ENCODE data around the gene NFE2L3.
"Not testable (repeated sequence)": the region's sequence is repeated elsewhere in the genome, so short reads cannot be mapped to it uniquely, and the experiment has no call there.

NFE2L3 gene, protein sequence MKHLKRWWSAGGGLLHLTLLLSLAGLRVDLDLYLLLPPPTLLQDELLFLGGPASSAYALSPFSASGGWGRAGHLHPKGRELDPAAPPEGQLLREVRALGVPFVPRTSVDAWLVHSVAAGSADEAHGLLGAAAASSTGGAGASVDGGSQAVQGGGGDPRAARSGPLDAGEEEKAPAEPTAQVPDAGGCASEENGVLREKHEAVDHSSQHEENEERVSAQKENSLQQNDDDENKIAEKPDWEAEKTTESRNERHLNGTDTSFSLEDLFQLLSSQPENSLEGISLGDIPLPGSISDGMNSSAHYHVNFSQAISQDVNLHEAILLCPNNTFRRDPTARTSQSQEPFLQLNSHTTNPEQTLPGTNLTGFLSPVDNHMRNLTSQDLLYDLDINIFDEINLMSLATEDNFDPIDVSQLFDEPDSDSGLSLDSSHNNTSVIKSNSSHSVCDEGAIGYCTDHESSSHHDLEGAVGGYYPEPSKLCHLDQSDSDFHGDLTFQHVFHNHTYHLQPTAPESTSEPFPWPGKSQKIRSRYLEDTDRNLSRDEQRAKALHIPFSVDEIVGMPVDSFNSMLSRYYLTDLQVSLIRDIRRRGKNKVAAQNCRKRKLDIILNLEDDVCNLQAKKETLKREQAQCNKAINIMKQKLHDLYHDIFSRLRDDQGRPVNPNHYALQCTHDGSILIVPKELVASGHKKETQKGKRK

DNA sequence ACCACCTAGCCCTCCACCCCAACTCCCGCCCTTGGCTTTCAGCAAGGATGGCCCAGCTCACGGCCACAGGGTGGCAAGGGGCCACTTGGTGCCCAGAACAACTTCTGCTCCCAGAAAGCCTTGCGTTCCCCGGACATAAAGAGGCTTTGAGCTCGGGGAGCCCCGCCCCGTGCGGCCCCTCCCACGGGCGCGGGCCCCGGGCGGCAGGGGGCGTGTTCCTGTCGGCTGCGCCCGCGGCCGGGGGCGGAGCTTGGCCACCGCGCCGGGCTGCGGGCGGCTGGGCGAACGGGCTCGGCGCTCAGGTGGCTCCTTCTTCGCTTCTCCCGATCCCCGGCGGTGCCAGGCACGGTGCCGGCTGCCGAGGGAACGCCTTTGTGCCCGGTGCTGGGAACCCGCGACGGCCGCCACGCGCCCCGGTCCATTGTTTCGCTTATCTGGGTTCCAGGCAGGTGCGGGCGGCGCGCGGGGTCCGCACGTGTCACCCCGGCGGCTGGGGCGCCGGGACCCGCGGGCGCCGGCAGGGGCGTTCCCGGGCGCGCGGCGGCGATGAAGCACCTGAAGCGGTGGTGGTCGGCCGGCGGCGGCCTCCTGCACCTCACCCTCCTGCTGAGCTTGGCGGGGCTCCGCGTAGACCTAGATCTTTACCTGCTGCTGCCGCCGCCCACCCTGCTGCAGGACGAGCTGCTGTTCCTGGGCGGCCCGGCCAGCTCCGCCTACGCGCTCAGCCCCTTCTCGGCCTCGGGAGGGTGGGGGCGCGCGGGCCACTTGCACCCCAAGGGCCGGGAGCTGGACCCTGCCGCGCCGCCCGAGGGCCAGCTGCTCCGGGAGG, at the start of gene NFE2L3:
NFE2L3 (plus strand) TSS at position 246 of the 829 bp plus-strand sequence; CDS start at position 547, 301 bp downstream.
- peak; percentile 65 to 71 for DNase-seq (ENCODE audit: low read depth in 1 of 2, low spot score in 1 of 2)

DNA sequence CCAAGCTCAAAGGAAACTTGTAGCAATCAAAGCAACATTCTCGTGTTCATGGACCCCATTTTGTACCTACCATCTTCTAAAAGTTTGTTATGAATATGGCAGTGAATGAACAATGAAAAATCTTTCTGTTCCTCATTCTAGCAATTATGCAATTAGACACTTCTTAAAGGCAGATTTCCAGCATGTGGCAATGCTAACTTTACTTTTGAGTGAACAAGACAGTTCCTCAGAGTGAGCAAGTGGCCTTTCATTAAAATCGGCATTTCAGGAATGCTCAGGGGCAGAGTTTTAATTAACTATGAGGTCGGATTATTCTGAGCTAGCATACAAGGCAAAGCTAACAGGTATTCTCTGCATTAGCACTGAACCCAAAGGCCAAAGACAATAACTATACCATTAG, 48.4 kb upstream of the NFE2L3 start:
- no peak for DNase-seq (ENCODE audit: low read depth in 1 of 2, low spot score in 1 of 2)

DNA sequence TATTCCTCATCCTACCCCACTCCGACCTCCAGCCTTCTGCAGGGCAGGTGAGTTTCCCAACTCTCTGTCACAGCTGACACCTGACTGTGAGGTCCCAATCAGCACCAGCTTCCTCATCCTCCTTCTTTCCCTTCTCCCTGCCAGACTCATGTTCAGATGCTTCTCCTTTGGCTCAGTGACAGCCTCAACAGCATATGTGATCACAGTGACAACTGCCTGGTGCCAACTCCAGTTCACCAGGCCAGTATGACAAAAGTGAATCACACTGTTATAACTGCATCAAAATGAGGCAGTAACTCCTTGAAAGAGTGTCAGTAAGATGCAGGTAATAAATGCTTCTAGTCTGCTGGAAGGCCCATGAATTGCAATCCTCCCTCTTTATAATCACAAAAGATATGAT, 46.8 kb upstream of the NFE2L3 start:
- DNase-seq (ENCODE audit: low read depth in 1 of 2, low spot score in 1 of 2), result no peak

DNA sequence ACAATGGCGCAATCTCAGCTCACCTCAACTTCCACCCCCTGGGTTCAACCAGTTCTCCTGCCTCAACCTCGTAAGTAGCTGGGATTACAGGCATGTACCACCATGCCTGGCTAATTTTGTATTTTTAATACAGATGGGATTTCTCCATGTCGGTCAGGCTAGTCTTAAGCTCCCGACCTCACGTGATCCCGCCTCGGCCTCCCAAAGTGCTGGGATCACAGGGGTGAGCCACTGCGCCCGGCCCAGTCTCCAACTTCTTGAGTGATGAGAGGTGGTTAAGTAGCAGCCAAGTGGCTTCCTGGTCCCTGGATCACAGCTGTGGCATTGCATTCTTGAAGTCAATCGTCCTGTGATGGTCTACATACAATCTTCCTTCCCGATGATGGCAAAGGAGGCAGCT, 46.1 kb upstream of the NFE2L3 start:
- no peak for DNase-seq (ENCODE audit: low read depth in 1 of 2, low spot score in 1 of 2)

DNA sequence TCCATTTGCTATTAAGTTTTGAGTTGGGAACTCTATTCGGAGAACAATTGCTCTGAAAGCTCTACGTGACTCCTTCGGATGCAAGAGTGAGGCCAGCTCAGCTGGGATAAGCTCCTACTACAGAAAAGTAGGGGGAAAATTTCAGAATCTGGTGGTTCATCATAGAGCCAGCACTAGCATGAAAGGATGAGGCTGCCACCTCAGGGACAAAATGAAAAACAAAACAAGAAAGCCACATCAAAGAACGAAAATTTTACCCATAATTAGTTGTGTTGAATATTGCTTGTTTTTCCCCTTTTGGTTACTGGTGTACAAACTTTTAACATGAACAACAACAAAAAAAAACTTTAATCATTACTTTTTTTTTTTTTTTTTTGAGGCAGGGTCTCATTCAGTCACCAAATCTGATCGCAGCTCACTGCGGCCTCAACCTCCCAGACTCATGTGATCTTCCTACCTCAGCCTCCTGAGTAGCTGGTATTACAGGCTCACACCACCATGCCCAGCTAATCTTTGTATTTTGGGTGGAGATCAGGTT, 39.7 kb upstream of the NFE2L3 start:
- DNase-seq (ENCODE audit: low read depth in 1 of 2, low spot score in 1 of 2), result no peak

DNA sequence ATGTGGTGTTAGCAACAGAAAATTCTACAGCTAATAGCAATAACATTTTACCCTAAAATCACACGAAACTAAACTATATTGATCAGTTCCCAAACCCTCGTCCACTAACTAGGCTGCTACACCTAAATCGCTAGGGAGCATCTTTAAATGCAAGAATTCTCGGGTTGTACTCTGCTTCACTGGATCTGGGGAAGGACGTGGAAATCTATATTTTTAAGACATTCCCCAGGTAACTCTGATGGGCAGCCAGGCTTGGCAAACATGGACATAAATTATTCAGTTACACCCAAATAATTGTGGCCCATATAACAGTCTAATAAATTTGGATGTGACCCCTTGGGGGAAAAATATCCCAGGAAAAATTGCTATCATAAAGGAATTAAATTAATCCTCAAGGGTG, 36.3 kb upstream of the NFE2L3 start:
- DNase-seq (ENCODE audit: low read depth in 1 of 2, low spot score in 1 of 2), result no peak

DNA sequence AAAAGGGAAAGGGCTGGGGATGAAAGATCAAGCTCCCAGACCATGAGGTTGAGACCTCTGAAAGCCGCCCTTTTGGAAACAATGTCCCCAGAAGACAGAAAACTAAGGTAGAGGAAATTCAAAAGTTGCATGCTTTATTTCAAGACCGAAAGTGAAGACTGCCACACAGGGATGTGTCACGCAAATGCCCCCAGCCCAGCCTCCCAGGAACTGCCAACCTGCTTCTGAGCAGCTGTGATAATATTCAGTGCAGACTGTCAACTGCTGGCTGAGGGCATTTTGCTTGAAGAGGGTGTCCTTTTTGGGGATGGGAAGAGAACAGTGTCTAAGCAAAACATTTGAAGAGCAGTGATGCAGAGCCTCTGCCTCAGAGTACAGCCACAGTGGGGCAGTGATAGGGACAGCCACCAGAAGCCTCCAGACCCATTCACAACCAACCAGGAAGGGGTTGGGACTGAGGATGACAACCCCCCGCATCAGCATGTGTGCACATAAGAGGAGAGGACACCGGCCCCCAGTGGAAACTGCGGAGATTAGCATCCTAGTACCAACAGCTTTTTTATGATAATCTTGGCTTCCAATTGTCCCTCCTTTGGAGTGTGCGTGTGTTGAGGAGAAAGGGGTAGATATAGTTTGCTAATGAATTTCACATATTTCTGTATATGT, 34.7 kb upstream of the NFE2L3 start:
- DNase-seq (ENCODE audit: low read depth in 1 of 2, low spot score in 1 of 2), result no peak

DNA sequence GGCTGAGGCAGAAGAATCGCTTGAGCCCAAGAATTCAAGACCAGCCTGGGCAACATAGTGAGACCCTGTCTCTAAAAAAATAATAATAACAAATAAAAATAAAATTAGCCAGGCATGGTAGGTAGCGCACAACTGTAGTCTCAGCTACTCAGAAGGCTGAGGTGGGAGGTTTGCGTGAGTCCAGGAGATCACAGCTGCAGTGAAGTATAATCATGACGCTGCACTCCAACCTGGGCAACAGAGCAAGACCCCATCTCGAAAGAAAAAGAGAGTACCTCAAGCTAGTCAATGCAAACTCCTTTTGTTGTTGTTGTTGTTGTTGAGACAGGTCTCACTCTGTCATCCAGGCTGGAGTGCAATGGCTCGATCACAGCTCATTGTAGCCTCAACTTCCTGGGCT, 34.0 kb upstream of the NFE2L3 start:
- DNase-seq (ENCODE audit: low read depth in 1 of 2, low spot score in 1 of 2), result no peak

DNA sequence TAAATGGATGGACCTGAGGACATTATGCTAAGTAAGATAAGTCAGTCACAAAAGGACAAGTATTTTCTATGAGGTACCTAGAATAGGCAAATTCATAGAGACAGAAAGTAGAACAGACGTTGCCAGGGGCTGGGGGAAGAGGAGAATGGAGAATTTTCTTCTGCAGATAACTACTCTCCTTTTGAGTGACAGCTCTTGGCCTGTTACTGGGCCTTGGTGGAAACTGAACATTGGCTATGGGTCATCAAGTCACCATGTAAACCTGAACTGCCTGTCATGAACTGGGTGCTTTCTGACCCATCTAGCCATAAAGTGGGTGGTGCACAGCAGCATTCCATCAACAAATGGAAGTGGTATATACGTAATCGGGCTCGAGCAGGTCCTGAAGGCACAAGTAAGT, 29.3 kb upstream of the NFE2L3 start:
- no peak for DNase-seq (ENCODE audit: low read depth in 1 of 2, low spot score in 1 of 2)

DNA sequence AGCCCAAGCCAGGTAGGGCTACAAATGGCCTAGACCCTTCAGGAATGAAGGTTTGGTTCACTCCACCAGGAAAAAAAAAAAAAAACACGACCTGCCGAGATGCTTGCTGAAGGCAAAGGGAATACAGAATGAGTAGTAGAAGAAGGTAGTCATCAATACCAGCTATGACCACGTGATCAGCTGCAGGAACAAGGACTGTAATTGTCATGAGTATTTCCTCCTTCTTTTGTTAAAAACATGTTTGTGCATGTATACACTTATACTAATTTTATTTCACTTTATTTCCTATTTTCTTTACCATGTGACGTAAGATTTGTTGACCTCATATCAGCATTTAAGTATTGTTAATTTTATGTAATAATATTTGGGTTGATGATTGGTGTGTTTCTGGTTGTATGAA, 27.2 kb upstream of the NFE2L3 start:
- not testable (repeated sequence) for DNase-seq (ENCODE audit: low read depth in 1 of 2, low spot score in 1 of 2)

DNA sequence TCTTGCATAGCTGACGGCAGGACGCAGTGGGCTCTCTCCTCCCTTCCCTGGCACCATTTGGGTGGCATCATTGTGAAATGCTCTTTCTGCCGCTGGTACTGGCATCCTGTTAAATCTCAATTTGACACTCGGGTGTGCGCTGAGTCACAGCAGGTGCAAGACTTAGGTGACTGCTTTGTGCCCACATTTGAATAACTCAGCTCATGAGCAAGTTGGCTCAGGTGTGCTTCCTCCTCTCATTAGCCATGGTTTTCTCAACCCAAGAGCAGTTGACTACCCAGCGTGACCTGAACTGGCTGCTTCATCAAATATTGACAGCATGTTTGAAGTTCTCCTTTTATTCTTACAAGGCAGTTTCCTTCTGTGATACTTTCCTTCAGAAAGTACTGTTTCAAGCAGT, 24.6 kb upstream of the NFE2L3 start:
- DNase-seq (ENCODE audit: low read depth in 1 of 2, low spot score in 1 of 2), result no peak

DNA sequence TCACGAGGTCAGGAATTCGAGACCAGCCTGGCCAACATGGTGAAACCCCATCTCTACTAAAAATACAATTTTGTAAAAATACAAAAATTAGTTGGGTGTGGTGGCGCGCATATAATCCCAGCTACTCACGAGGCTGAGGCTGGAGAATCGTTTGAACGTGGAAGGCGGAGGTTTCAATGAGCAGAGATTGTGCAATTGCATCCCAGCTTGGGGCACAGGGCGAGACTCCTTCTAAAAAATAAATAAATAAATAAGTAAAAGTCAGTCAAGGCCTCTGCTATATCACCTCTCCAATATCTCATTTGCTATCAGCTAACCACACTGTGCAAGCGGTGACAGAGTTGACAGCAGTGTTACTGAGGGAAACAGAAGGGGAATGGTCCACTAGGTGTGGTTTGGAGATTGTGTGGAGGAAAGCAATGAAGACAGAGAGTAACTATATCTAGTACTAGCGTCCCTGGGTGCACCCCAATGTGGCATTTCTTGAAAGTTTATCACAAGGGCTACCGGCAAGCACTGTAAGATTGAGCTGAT, 20.9 kb upstream of the NFE2L3 start:
- no peak for DNase-seq (ENCODE audit: low read depth in 1 of 2, low spot score in 1 of 2)

DNA sequence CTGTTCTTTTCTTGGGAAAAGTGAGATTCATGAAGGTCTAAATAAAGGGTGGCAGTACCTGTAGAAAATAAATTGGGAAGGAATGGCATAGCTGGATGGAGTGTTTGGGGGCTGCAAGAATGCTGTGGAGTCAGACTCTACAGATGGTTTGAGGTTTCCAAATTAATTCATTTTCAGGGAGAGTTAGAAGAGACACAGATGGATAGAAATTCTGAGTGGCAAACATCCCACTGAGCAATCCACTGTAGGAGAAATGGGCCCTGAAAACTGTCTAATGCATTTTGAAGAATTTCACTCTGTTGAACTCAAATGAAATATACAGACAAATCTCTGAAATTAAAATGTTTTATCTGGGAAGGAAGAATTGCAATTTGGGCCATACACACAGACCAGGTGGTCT, 16.9 kb upstream of the NFE2L3 start:
- DNase-seq (ENCODE audit: low read depth in 1 of 2, low spot score in 1 of 2), result no peak

DNA sequence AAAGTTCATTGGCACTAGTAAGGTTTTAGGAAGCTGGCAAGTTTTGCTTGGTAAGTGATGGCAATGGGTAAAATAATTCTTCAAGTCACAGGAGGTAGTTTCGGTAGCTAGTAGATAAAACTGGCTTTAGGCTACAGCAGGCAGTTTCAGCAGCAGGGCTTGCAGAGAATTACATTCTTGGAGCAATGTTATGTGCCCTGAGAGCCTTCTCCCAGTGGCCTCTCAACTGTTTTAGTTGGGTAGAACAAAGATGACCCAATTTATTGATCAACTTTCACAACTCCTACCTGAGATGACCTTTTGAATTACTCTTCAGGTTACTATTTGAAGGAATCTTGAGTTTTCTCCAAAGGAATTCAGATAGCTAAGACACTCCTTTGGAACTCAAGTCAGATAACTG, 16.4 kb upstream of the NFE2L3 start:
- no peak for DNase-seq (ENCODE audit: low read depth in 1 of 2, low spot score in 1 of 2)

DNA sequence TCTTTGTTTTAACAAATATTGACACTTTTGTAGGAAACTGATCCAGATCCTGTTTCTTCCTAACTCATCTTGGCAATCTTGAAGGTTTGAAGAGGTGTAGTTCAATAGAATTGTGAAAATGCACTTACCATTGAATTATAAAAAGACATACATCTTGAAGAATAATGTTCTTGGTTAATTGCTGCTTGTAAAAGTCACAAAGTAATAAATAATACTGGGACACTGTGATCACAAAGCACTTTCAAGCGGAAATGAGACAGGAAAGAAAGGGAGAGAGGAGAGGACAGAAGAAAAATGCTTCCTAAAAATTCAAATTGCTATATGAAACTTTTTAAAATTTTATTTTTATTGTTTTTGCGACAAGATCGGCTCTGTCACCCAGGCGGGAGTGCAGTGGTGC, 15.2 kb upstream of the NFE2L3 start:
- DNase-seq (ENCODE audit: low read depth in 1 of 2, low spot score in 1 of 2), result no peak

DNA sequence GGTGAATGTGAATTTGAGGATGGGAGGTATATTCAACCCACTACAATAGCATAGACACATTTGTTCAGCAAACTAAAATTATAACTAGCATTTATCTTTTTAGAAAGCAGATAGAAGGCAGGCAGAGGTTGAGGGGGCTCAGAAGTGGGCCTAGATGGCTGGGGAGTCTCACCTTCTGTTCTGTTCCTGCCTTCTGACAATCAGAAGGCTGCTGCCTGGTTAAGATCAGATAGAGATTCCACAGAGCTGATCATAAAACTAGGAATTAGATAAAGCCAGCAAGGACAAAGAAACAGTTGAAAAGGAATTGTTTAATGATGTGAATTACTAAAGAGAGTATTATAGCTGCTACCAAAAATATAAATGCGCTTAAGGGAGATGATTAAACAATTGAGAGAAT, 11.6 kb upstream of the NFE2L3 start:
- DNase-seq (ENCODE audit: low read depth in 1 of 2, low spot score in 1 of 2), result no peak

DNA sequence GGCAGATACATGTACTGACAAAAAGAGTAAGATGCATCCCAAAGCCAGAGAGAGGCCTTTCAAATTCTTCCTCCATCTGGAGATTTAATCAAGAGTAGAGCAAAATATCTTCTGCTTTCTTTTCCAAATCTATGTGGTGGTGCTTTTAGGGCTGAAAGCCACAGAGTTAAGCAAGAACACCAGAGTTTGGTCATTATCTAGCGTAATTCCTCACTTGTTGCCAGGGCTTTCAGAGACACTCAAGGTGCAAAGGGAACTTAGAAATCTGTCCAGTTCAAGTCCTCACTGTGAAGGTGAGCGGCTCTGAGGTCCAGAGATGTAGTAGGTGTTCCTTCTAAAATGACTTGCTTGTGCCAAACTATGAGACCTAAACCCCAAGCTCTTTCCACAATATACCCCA, 10.9 kb upstream of the NFE2L3 start:
- DNase-seq (ENCODE audit: low read depth in 1 of 2, low spot score in 1 of 2), result no peak

DNA sequence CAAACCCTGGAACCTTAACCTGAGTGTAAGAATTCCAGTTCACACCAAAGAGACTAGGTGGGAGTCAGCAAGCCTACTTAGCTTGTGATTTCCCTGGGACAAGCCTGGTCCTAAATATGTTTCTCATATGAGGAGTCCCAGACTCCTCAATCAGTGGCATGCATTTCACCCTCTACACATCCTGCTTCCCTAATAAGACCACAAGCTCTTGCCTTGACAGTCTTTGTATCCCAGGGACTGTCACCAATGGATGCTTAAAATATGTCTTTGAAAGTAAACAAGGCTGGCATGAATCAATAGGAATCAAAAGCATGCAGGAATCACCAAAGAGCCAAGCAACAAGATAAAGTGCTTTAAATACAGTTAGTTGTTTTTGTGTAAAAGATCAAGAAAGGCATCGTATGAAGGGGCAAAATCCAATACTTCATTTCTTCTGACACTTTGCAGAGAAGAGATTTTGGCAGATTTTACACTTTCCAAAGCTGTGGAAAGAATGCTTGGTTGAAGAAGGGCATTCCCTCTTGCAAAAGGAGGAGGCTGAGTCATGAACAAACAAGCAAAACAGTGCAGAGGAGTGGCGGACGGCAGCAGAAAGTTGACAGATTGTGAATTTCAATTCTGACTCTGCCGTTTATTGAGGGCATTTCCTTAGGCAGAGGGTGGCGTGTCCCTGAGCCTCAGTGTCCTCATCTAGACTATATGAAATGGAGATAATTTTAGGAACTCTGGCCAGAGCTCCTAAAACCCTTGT, 8.5 kb upstream of the NFE2L3 start:
- no peak for DNase-seq (ENCODE audit: low read depth in 1 of 2, low spot score in 1 of 2)

DNA sequence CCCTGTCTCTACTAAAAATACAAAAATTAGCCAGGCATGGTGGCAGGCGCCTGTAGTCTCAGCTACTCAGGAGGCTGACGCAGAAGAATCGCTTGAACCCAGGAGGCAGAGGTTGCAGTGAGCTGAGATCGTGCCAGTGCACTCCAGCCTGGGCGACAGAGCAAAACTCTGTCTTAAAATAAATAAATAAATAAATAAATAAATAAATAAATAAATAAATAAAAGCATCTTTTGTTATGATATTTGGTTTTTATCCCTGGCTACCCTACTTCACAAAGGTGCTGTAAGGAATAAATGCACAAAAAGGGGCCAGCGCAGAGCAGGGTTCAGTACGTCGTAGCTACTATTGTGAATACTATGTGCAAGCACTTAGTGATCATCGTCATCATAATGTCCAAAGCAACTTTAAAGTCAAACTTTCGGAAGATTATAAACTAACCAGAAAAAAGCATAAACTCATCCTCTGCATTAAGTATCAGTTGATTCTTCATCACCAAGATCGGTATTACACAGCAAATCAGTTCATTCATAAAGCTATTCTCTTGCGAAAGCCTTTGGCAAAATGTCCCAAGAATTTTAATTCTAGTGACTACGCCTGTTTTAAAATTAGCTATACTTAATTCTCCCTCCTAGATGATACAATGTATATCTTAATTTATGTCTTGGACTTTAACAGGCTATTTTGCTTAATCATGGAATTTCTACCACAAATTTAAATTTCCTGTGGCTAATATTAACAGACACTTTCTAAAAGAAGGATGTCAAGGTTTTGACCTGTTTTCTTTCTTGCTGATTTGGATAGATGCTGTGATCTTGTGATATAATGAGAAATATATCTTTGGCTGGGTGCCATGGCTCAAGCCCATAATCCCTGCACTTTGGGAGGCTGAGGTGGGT, 7.6 kb upstream of the NFE2L3 start:
- no peak for DNase-seq (ENCODE audit: low read depth in 1 of 2, low spot score in 1 of 2)

Measured in activated CD4-positive, alpha-beta T cell treated with anti-CD3 and anti-CD28 coated beads, Interleukin-2, amount 50 U/mL, for 24 hours (primary cell).